Esophagus squamous epithelium (tissue), 4 donors: ENCODE measurements around the gene MCUB.

Experiments used
- CTCF ChIP-seq, 6 experiments: fragments of 450-650 bp in 4 of 6; fragments of 200-600 bp in 2 of 6; sonication (generic) in 2 of 6; IDR thresholded peaks; one replicate each; pipeline ENCODE4 v1.5.1; 2016 to 2019; ENCODE audit warnings: antibody characterized with exemption in 6 of 6, mild to moderate bottlenecking in 4 of 6, moderate library complexity in 4 of 6
- POLR2A ChIP-seq, 4 donors: fragments of 450-650 bp; IDR thresholded peaks; one replicate each; pipeline ENCODE4 v1.6.1; 2017; ENCODE audit warnings: antibody characterized with exemption in 4 of 4, mild to moderate bottlenecking in 4 of 4, moderate library complexity in 3 of 4

GRCh38 chr4:109699553-109700225 is 139.6 kb downstream of the MCUB start:
- TF ChIP-seq CTCF (IDR thresholded peaks at IDR 0.05) (no peak), POLR2A (IDR thresholded peaks at IDR 0.05) (no peak)
